ENCODE results near the gene GCG. TPM values are rescaled to one million over a fixed set of nuclear protein-coding genes. Genes with fewer than 3 reads are reported as not detected.
A peak's percentile ranks its signal among the peaks of the same experiment; 100 is the strongest.

Gene GCG
- polyA plus RNA-seq, 1 of the 3 experiments (the other 2 are of a cell fraction), result not detected

DNA sequence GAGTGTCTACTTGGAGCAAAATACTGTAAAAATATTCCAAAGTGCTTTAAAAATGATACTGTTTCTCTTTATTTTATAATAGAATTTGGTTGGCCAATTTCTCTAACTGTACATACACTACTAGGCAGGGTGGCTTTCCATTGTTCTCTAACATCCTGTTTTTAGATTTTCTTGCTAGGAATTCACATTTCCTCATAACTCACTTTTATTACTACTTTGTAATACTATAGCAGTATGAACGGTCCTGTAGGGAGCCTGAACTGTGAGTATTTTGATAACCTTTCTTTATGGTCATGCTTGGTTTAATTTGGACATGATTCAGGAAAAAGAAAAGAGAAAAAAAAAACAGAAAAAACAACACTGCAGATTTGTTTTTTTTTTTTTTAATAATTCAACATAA lies 37.8 kb downstream of the GCG start:
- CTCF ChIA-PET, result no interaction called here
- no peak for DNase-seq

DNA sequence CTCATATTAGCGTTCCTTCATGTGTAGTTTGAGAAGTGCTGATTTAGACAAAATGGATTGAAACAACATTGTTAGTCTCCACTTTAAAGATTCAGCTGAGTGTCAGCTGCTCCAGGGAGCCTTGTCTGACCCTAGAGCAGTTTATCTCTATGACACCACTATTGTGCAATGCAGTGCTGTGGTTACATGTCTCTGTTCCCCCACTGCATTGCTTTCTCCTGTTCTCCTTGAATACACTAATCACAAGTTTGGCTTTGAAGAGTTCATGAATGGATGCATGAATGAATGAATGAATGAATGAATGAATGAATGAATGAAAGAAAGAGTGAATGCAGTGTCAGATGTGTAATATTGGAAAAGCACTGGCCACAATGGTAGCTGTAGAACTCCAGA lies 38.3 kb downstream of the GCG start:
- Histone ChIP-seq H2AFZ (ENCODE audit: low read depth) (no peak overlapping the region), H3K27me3 (ENCODE audit: insufficient read depth) (no peaks in the 10 kb centered on the region), H3K9me3 (peaks cover 8% of the 10 kb centered on the region), H3K4me3 (ENCODE audit: low read depth in 2 of 2, low read length in 1 of 2) (no peak overlapping the region), H3K27ac (ENCODE audit: low read depth in 2 of 2, low read length in 1 of 2) (no peak overlapping the region), H3K36me3 (replicated peaks in 1 of 2; ENCODE audit: control insufficient read depth in 1 of 2, insufficient read depth in 2 of 2, low read length in 1 of 2) (peaks cover 0 to 5% of the 10 kb centered on the region in 2 experiments), H3K9ac (no peak overlapping the region), H3K4me2 (no peak overlapping the region), H4K20me1 (ENCODE audit: insufficient read depth) (no peaks in the 10 kb centered on the region), H3K79me2 (ENCODE audit: insufficient read depth) (no peaks in the 10 kb centered on the region), H3F3A (replicated peaks; ENCODE audit: insufficient read depth) (peaks cover 13% of the 10 kb centered on the region), H3K9me2 (no peaks in the 10 kb centered on the region), H3K4me1 (ENCODE audit: control insufficient read depth in 1 of 2, insufficient read depth in 2 of 2, low read depth in 1 of 2, low read length in 1 of 2) (0 out of 4 replicates have a peak, but pooled peaks cover 0 to 7% of the 10 kb centered on the region in 2 experiments)
- WGBS (ENCODE audit: low lambda C conversion rate), result 70% methylated on average over 1 of the region's 1 CpG
- ChIA-PET CTCF (interaction anchor here (1.1 kb wide), 1 partner anchor 184 kb away, joined by 3 read pairs; no protein-coding TSS in a partner anchor), POLR2A (no interaction called here)
- TF ChIP-seq EZH2phosphoT487 (IDR thresholded peaks at IDR 0.05; ENCODE audit: borderline replicate concordance, low read depth) (no peak), GABPA (IDR thresholded peaks at IDR 0.05; ENCODE audit: low read depth) (no peak), FOSL2 (IDR thresholded peaks at IDR 0.05; ENCODE audit: borderline replicate concordance, low read depth) (no peak)
- TF ChIP-seq, protein P1, sequence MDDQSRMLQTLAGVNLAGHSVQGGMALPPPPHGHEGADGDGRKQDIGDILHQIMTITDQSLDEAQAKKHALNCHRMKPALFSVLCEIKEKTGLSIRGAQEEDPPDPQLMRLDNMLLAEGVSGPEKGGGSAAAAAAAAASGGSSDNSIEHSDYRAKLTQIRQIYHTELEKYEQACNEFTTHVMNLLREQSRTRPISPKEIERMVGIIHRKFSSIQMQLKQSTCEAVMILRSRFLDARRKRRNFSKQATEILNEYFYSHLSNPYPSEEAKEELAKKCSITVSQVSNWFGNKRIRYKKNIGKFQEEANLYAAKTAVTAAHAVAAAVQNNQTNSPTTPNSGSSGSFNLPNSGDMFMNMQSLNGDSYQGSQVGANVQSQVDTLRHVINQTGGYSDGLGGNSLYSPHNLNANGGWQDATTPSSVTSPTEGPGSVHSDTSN (IDR thresholded peaks at IDR 0.05), result peak; percentile 37
- DNase-seq, result no peak

More for the DNA sequence above, 37.8 kb downstream of the GCG start:
- peaks cover 8% of the 10 kb centered on the region for H3K9me3 ChIP-seq
- H3K27ac ChIP-seq (ENCODE audit: low read depth in 2 of 2, low read length in 1 of 2), result no peak overlapping the region
- no peaks in the 10 kb centered on the region for H3K9me2 ChIP-seq
- no peaks in the 10 kb centered on the region for H3K27me3 ChIP-seq (ENCODE audit: insufficient read depth)
- H3K4me2 ChIP-seq, result no peak overlapping the region
- H3K4me1 ChIP-seq (ENCODE audit: control insufficient read depth in 1 of 2, insufficient read depth in 2 of 2, low read depth in 1 of 2, low read length in 1 of 2), result 0 out of 4 replicates have a peak, but pooled peaks cover 0 to 10% of the 10 kb centered on the region in 2 experiments
- peaks cover 0 to 5% of the 10 kb centered on the region in 2 experiments for H3K36me3 ChIP-seq (replicated peaks in 1 of 2; ENCODE audit: control insufficient read depth in 1 of 2, insufficient read depth in 2 of 2, low read length in 1 of 2)
- no peak overlapping the region for H3K4me3 ChIP-seq (ENCODE audit: low read depth in 2 of 2, low read length in 1 of 2)
- TF ChIP-seq RCOR1 (IDR thresholded peaks at IDR 0.05; ENCODE audit: low read length) (no peak), FOXM1 (IDR thresholded peaks at IDR 0.05; ENCODE audit: low read depth) (no peak), RAD21 (IDR thresholded peaks at IDR 0.05; ENCODE audit: low read length) (no peak), EZH2phosphoT487 (IDR thresholded peaks at IDR 0.05; ENCODE audit: borderline replicate concordance, low read depth) (no peak), GABPA (IDR thresholded peaks at IDR 0.05; ENCODE audit: low read depth) (no peak), NFIC (IDR thresholded peaks at IDR 0.05; ENCODE audit: borderline replicate concordance) (no peak), ELF1 (IDR thresholded peaks at IDR 0.05) (no peak), EP300 (IDR thresholded peaks at IDR 0.05; ENCODE audit: borderline replicate concordance in 1 of 2, low read depth in 1 of 2, low read length in 1 of 2) (no peak), TEAD4 (IDR thresholded peaks at IDR 0.05; ENCODE audit: borderline replicate concordance, insufficient read depth) (no peak), RXRA (IDR thresholded peaks at IDR 0.05; ENCODE audit: borderline replicate concordance, low read depth) (no peak), FOSL2 (IDR thresholded peaks at IDR 0.05; ENCODE audit: borderline replicate concordance, low read depth) (no peak), FOXJ3 (CRISPR knock-in tag; IDR thresholded peaks at IDR 0.05) (no peak), SMC3 (IDR thresholded peaks at IDR 0.05; ENCODE audit: low read depth, low read length) (no peak), SIN3A (IDR thresholded peaks at IDR 0.05; ENCODE audit: borderline replicate concordance, low read depth, low read length) (no peak), CHD2 (IDR thresholded peaks at IDR 0.05; ENCODE audit: low read length, partially characterized antibody) (no peak), MXI1 (IDR thresholded peaks at IDR 0.05; ENCODE audit: low read depth, low read length) (no peak)
- TF ChIP-seq, protein P2, sequence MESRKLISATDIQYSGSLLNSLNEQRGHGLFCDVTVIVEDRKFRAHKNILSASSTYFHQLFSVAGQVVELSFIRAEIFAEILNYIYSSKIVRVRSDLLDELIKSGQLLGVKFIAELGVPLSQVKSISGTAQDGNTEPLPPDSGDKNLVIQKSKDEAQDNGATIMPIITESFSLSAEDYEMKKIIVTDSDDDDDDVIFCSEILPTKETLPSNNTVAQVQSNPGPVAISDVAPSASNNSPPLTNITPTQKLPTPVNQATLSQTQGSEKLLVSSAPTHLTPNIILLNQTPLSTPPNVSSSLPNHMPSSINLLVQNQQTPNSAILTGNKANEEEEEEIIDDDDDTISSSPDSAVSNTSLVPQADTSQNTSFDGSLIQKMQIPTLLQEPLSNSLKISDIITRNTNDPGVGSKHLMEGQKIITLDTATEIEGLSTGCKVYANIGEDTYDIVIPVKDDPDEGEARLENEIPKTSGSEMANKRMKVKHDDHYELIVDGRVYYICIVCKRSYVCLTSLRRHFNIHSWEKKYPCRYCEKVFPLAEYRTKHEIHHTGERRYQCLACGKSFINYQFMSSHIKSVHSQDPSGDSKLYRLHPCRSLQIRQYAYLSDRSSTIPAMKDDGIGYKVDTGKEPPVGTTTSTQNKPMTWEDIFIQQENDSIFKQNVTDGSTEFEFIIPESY (IDR thresholded peaks at IDR 0.05; ENCODE audit: borderline replicate concordance, low read depth), result no peak
- TF ChIP-seq, protein P3, sequence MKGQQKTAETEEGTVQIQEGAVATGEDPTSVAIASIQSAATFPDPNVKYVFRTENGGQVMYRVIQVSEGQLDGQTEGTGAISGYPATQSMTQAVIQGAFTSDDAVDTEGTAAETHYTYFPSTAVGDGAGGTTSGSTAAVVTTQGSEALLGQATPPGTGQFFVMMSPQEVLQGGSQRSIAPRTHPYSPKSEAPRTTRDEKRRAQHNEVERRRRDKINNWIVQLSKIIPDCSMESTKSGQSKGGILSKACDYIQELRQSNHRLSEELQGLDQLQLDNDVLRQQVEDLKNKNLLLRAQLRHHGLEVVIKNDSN (IDR thresholded peaks at IDR 0.05; ENCODE audit: borderline replicate concordance, low read depth), result no peak
- 37% methylated on average over 1 of the region's 1 CpG for WGBS (ENCODE audit: low lambda C conversion rate)
- POLR2A ChIA-PET, result no interaction called here
- H3F3A ChIP-seq (replicated peaks; ENCODE audit: insufficient read depth), result peaks cover 16% of the 10 kb centered on the region
- H2AFZ ChIP-seq (ENCODE audit: low read depth), result no peak overlapping the region
- no peaks in the 10 kb centered on the region for H4K20me1 ChIP-seq (ENCODE audit: insufficient read depth)
- no peaks in the 10 kb centered on the region for H3K79me2 ChIP-seq (ENCODE audit: insufficient read depth)
- H3K9ac ChIP-seq, result no peak overlapping the region
